GM18873 (cell line): Measurements from ENCODE around the gene PPP1R14C.
"Not testable (repeated sequence)": the region's sequence is repeated elsewhere in the genome, so short reads cannot be mapped to it uniquely, and the experiment has no call there.

Experiments
- ATAC-seq: cut with Tn5 transposase; IDR thresholded peaks from one replicate; pipeline ENCODE4 v1.9.1; 2021; ENCODE audit warnings: mild to moderate bottlenecking, moderate library complexity, moderate number of reproducible peaks; ENCODE audit not compliant: unreplicated experiment, low FRiP score

Gene PPP1R14C

GRCh38 chr6:150241756-150242155 is 98.9 kb downstream of the PPP1R14C start:
- ATAC-seq, result not testable (repeated sequence)

- ATAC-seq, result no peak
Observed at GRCh38 chr6:150243620-150244314, 100.9 kb downstream of the PPP1R14C start.

- no peak for ATAC-seq
Observed at GRCh38 chr6:150245148-150245935, 102.5 kb downstream of the PPP1R14C start.

GRCh38 chr6:150247803-150248202 is 105.0 kb downstream of the PPP1R14C start:
- no peak for ATAC-seq

- ATAC-seq, result no peak
Observed at GRCh38 chr6:150248300-150248699, 105.5 kb downstream of the PPP1R14C start.

- no peak for ATAC-seq
Observed at GRCh38 chr6:150249261-150249660, 106.4 kb downstream of the PPP1R14C start.

GRCh38 chr6:150250826-150251225 is 108.0 kb downstream of the PPP1R14C start:
- no peak for ATAC-seq

- ATAC-seq, result no peak
Observed at GRCh38 chr6:150251566-150252186, 108.8 kb downstream of the PPP1R14C start.

GRCh38 chr6:150252714-150253444 is 110.0 kb downstream of the PPP1R14C start:
- no peak for ATAC-seq

- no peak for ATAC-seq
Observed at GRCh38 chr6:150253489-150253888, 110.6 kb downstream of the PPP1R14C start.

- ATAC-seq, result no peak
Observed at GRCh38 chr6:150254770-150255169, 111.9 kb downstream of the PPP1R14C start.

GRCh38 chr6:150255840-150256239 is 113.0 kb downstream of the PPP1R14C start:
- ATAC-seq, result no peak

GRCh38 chr6:150256618-150257272 is 113.9 kb downstream of the PPP1R14C start:
- no peak for ATAC-seq

GRCh38 chr6:150258381-150258780 is 115.5 kb downstream of the PPP1R14C start:
- ATAC-seq, result no peak

GRCh38 chr6:150260931-150261330 is 118.1 kb downstream of the PPP1R14C start:
- ATAC-seq, result no peak

- no peak for ATAC-seq
Observed at GRCh38 chr6:150261997-150262697, 119.3 kb downstream of the PPP1R14C start.

GRCh38 chr6:150263765-150264404 is 121.0 kb downstream of the PPP1R14C start:
- ATAC-seq, result no peak

- no peak for ATAC-seq
Observed at GRCh38 chr6:150266309-150266708, 123.5 kb downstream of the PPP1R14C start.
